SK-N-SH (cell line): Measurements from ENCODE around the gene UQCRHL. TPM values are rescaled to one million over a fixed set of nuclear protein-coding genes. Genes with fewer than 3 reads are reported as not detected.

Experiments used
- CTCF ChIA-PET: fragments of 300-600, 350-600 bp; formaldehyde crosslinking; extraction: SDS; loops from one replicate; lab custom pipeline; 2021; lab: Yijun Ruan, JAX
- POLR2A ChIA-PET: fragments of 350-600 bp; sonication (Branson Sonifier 250); formaldehyde crosslinking; extraction: SDS; loops from one replicate; lab custom pipeline; 2020; ENCODE audit warnings: antibody characterized with exemption, inconsistent platforms; lab: Yijun Ruan, JAX
- DNase-seq: peaks from one replicate; pipeline ENCODE4 v3.0.0; 2012
- H2AFZ ChIP-seq: fragments of 200-600 bp; sonication (generic); 2 replicates; pipeline ENCODE4 v1.8.1; 2016; ENCODE audit warnings: antibody characterized with exemption, mild to moderate bottlenecking, low read depth
- H3F3A ChIP-seq: fragments of 200-600 bp; sonication (generic); replicated peaks from 2 replicates; pipeline ENCODE3; 2016; ENCODE audit warnings: antibody characterized with exemption, mild to moderate bottlenecking; ENCODE audit not compliant: insufficient read depth
- H3K27ac ChIP-seq, 2 experiments: fragments of 200-500 bp in 1 of 2; fragments of 200-600 bp in 1 of 2; sonication (Bioruptor generic) in 1 of 2; sonication (generic), shearing (Covaris generic) in 1 of 2; 2 replicates each; pipeline versions ENCODE4 v1.5.1 to v1.6.1; 2014 to 2016; ENCODE audit warnings: low read depth in 2 of 2, inconsistent platforms in 1 of 2, low read length in 1 of 2, mild to moderate bottlenecking in 1 of 2, mixed read lengths in 1 of 2
- H3K27me3 ChIP-seq: fragments of 200-600 bp; sonication (generic), shearing (Covaris generic); 2 replicates; pipeline ENCODE4 v1.6.1; 2016; ENCODE audit warnings: mixed run types; ENCODE audit not compliant: insufficient read depth
- H3K36me3 ChIP-seq, 2 experiments: fragments of 200-500 bp in 1 of 2; fragments of 200-600 bp in 1 of 2; sonication (Bioruptor generic) in 1 of 2; sonication (generic) in 1 of 2; replicated peaks in 1 of 2; 2 replicates each; pipeline versions ENCODE3 to v1.5.1; 2014 to 2016; ENCODE audit warnings: low read length in 1 of 2, mild to moderate bottlenecking in 1 of 2; ENCODE audit not compliant: insufficient read depth in 2 of 2, control insufficient read depth in 1 of 2
- H3K4me1 ChIP-seq, 2 experiments: fragments of 200-500 bp in 1 of 2; fragments of 200-600 bp in 1 of 2; sonication (Bioruptor generic) in 1 of 2; sonication (generic), shearing (Covaris generic) in 1 of 2; 2 replicates each; pipeline versions ENCODE4 v1.5.1 to v1.6.1; 2014 to 2016; ENCODE audit warnings: low read depth in 1 of 2, low read length in 1 of 2, mixed run types in 1 of 2; ENCODE audit not compliant: insufficient read depth in 2 of 2, control insufficient read depth in 1 of 2
- H3K4me2 ChIP-seq: fragments of 200-600 bp; sonication (generic), shearing (Covaris generic); 2 replicates; pipeline ENCODE4 v1.6.1; 2017; ENCODE audit warnings: mixed run types
- H3K4me3 ChIP-seq, 2 experiments: fragments of 200-500 bp in 1 of 2; fragments of 200-600 bp in 1 of 2; sonication (Bioruptor generic) in 1 of 2; sonication (generic), shearing (Covaris generic) in 1 of 2; 2 replicates each; pipeline versions ENCODE4 v1.5.1 to v1.8.1; 2014 to 2016; ENCODE audit warnings: low read depth in 2 of 2, inconsistent platforms in 1 of 2, low read length in 1 of 2, mild to moderate bottlenecking in 1 of 2, mixed read lengths in 1 of 2, moderate library complexity in 1 of 2
- H3K79me2 ChIP-seq: fragments of 200-600 bp; sonication (generic); 2 replicates; pipeline ENCODE4 v1.8.1; 2017; ENCODE audit warnings: mild to moderate bottlenecking; ENCODE audit not compliant: insufficient read depth
- H3K9ac ChIP-seq: fragments of 200-600 bp; sonication (generic); 2 replicates; pipeline ENCODE4 v1.6.1; 2017; ENCODE audit warnings: mixed run types
- H3K9me2 ChIP-seq: fragments of 200-600 bp; sonication (generic); 2 replicates; pipeline ENCODE4 v1.6.1; 2017; ENCODE audit warnings: mixed run types
- H3K9me3 ChIP-seq: fragments of 200-600 bp; sonication (generic); 2 replicates; pipeline ENCODE4 v1.6.1; 2017; ENCODE audit warnings: mixed run types, mild to moderate bottlenecking, moderate library complexity
- H4K20me1 ChIP-seq: fragments of 200-600 bp; sonication (generic); 2 replicates; pipeline ENCODE4 v1.6.1; 2017; ENCODE audit warnings: mild to moderate bottlenecking, mixed run types; ENCODE audit not compliant: insufficient read depth
- ELF1 ChIP-seq: IDR thresholded peaks from 2 replicates; pipeline ENCODE4 v1.4.0; 2012
- EP300 ChIP-seq, 2 experiments: IDR thresholded peaks; 2 replicates each; pipeline versions ENCODE4 v1.4.0 to v1.6.1; 2012; ENCODE audit warnings: borderline replicate concordance in 1 of 2, low read depth in 1 of 2, low read length in 1 of 2
- EZH2phosphoT487 ChIP-seq: fragments of 200-600 bp; sonication (generic); IDR thresholded peaks from 2 replicates; pipeline ENCODE4 v1.6.1; 2017; ENCODE audit warnings: low read depth, mixed run types, mild to moderate bottlenecking, antibody characterized with exemption, moderate library complexity, borderline replicate concordance
- FOSL2 ChIP-seq: IDR thresholded peaks from 2 replicates; pipeline ENCODE4 v1.4.0; 2012; ENCODE audit warnings: low read depth, mild to moderate bottlenecking, moderate library complexity, borderline replicate concordance
- FOXJ3 ChIP-seq: sonication (generic); formaldehyde crosslinking; IDR thresholded peaks from 2 replicates; pipeline ENCODE4 v1.5.1; 2020; ENCODE audit warnings: mild to moderate bottlenecking, missing genetic modification reagents
- GABPA ChIP-seq: IDR thresholded peaks from 2 replicates; pipeline ENCODE4 v1.4.0; 2012; ENCODE audit warnings: low read depth, mild to moderate bottlenecking
- GATA2 ChIP-seq: sonication (generic); formaldehyde crosslinking; IDR thresholded peaks from 2 replicates; pipeline ENCODE4 v1.5.0; 2020; ENCODE audit warnings: mild to moderate bottlenecking, missing genetic modification reagents
- MAX ChIP-seq: IDR thresholded peaks from 2 replicates; pipeline ENCODE4 v1.4.0; 2012; ENCODE audit warnings: low read depth
- MXI1 ChIP-seq: IDR thresholded peaks from 2 replicates; pipeline ENCODE4 v1.6.1; 2012; ENCODE audit warnings: mild to moderate bottlenecking, low read depth, low read length, improper control_type of control experiment
- NFIC ChIP-seq: IDR thresholded peaks from 2 replicates; pipeline ENCODE4 v1.4.0; 2012; ENCODE audit warnings: borderline replicate concordance
- NRF1 ChIP-seq: IDR thresholded peaks from 2 replicates; pipeline ENCODE4 v1.6.1; 2012; ENCODE audit warnings: low read depth, mild to moderate bottlenecking, low read length
- POLR2AphosphoS5 ChIP-seq: IDR thresholded peaks from 2 replicates; pipeline ENCODE4 v1.6.1; 2012; ENCODE audit warnings: low read depth, low read length
- RAD21 ChIP-seq: IDR thresholded peaks from 2 replicates; pipeline ENCODE4 v1.6.1; 2012; ENCODE audit warnings: mild to moderate bottlenecking, low read length
- RCOR1 ChIP-seq: fragments of 150-350 bp; IDR thresholded peaks from 2 replicates; pipeline ENCODE4 v1.6.1; 2017; ENCODE audit warnings: antibody characterized with exemption, low read length
- RFX5 ChIP-seq: IDR thresholded peaks from 2 replicates; pipeline ENCODE4 v1.6.1; 2012; ENCODE audit warnings: mild to moderate bottlenecking, improper control_type of control experiment, low read length
- RXRA ChIP-seq: IDR thresholded peaks from 2 replicates; pipeline ENCODE4 v1.4.0; 2012; ENCODE audit warnings: low read depth, mild to moderate bottlenecking, borderline replicate concordance
- SIN3A ChIP-seq: IDR thresholded peaks from 2 replicates; pipeline ENCODE4 v1.6.1; 2012; ENCODE audit warnings: low read depth, mild to moderate bottlenecking, low read length, moderate library complexity, borderline replicate concordance
- TAF1 ChIP-seq: IDR thresholded peaks from 2 replicates; pipeline ENCODE4 v1.6.1; 2012; ENCODE audit warnings: low read depth, mild to moderate bottlenecking, low read length, moderate library complexity, borderline replicate concordance
- TCF12 ChIP-seq: IDR thresholded peaks from 2 replicates; pipeline ENCODE4 v1.4.0; 2012
- WGBS: methylation state at CpG from one replicate; pipeline ENCODE4 v1.1.6; 2017; ENCODE audit warnings: low lambda C conversion rate; 5-methylcytosine and 5-hydroxymethylcytosine counted together
- polyA plus RNA-seq, 3 experiments: library from polyadenylated mRNA; depleted of rRNA; stranded (reverse); fragments of >200 nt; gene quantifications; 2 replicates each; pipeline ENCODE4 v1.2.3, GENCODE V29; 2012
- TF ChIP-seq, protein P1 (sequence below): IDR thresholded peaks from 2 replicates; pipeline ENCODE4 v1.4.0; 2012; ENCODE audit warnings: low read depth, borderline replicate concordance
- TF ChIP-seq, protein P2 (sequence below): IDR thresholded peaks from 2 replicates; pipeline ENCODE4; 2012

UQCRHL gene
- polyA plus RNA-seq, 1 of the 3 experiments (the other 2 are of a cell fraction) = 2.8 TPM

DNA sequence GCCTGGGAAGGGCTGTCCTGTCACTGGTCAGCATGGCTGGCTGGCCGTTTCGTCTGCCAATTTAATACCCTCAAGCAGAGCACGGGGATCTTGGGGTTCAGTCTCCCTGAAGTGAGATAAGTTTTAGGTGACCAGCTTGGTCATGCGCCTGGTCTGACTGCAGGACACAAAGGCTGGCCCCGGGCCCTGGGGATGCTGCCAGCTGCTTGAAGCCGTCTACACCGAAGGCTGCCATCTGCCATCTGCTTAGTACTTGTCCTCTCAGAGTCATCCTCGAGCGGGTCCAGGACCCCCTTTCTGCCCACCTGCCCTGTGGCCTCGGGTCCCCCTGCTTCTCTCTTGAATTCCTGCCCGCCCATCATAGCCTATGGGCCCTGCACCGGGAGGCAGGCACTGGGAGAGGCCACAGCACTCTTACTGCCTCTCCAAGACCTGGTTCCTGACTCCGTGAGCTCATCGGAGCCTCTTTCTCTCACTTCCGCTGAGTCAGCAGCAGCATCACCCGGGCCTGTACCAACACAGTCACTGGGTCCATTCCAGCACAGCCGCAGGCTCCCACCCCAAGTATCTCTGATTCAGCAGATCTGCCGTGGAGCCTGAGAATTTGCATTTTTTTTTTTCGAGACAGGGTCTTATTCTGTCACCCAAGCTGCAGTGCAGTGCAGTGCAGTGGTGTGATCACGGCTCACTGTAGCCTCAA, 41.8 kb downstream of the UQCRHL start (continued):
- TF ChIP-seq, protein P1, sequence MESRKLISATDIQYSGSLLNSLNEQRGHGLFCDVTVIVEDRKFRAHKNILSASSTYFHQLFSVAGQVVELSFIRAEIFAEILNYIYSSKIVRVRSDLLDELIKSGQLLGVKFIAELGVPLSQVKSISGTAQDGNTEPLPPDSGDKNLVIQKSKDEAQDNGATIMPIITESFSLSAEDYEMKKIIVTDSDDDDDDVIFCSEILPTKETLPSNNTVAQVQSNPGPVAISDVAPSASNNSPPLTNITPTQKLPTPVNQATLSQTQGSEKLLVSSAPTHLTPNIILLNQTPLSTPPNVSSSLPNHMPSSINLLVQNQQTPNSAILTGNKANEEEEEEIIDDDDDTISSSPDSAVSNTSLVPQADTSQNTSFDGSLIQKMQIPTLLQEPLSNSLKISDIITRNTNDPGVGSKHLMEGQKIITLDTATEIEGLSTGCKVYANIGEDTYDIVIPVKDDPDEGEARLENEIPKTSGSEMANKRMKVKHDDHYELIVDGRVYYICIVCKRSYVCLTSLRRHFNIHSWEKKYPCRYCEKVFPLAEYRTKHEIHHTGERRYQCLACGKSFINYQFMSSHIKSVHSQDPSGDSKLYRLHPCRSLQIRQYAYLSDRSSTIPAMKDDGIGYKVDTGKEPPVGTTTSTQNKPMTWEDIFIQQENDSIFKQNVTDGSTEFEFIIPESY = no peak

DNA sequence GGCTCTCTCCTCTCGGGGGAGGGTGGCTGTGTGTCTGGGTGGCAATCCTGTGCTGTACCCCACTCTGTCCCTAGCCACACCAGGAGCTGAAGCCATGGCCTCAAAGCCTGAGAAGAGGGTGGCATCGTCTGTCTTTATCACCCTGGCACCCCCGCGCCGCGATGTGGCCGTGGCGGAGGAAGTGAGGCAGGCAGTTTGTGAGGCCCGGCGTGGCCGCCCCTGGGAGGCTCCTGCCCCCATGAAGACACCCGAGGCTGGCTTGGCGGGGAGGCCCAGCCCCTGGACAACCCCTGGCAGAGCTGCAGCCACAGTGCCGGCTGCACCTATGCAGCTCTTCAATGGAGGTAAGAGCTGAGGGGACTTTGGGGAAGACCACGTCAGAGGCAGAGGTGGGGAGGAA, 42.6 kb downstream of the UQCRHL start:
- no peaks in the 10 kb centered on the region for H3K9me3 ChIP-seq
- H3K4me1 ChIP-seq = peaks cover 15 to 18% of the 10 kb centered on the region in 2 experiments; a peak in 3 of 4 replicates
- H3K4me3 ChIP-seq = no peak overlapping the region
- peaks cover 69% of the 10 kb centered on the region for H3K79me2 ChIP-seq
- 100% methylated on average over 1 of the region's 15 CpGs for WGBS
- TF ChIP-seq ELF1 (no peak), RCOR1 (no peak), SIN3A (no peak), EZH2phosphoT487 (no peak), FOSL2 (no peak), TAF1 (no peak), TCF12 (no peak), NFIC (no peak), NRF1 (no peak), FOXJ3 (CRISPR knock-in tag) (no peak), EP300 (IDR thresholded peaks at IDR 0.05; ENCODE audit: borderline replicate concordance in 1 of 2, low read depth in 1 of 2, low read length in 1 of 2) (no peak), MXI1 (no peak)
- no peaks in the 10 kb centered on the region for H3K9me2 ChIP-seq
- peaks cover 34% of the 10 kb centered on the region for H4K20me1 ChIP-seq
- no peak overlapping the region for H2AFZ ChIP-seq
- peak overlapping the region in 1 of 2 experiments; percentile 46; a peak in 2 of 4 replicates for H3K27ac ChIP-seq
- CTCF ChIA-PET = interaction anchor here (2.3 kb wide), 1 partner anchor 230 kb away, joined by 8 read pairs; no protein-coding TSS in a partner anchor
- H3K27me3 ChIP-seq = no peaks in the 10 kb centered on the region
- peaks cover 22% of the 10 kb centered on the region in 2 experiments for H3K36me3 ChIP-seq
- no peak for DNase-seq
- H3K4me2 ChIP-seq = no peak overlapping the region
- POLR2A ChIA-PET = no interaction called here
- H3K9ac ChIP-seq = no peak overlapping the region
- peaks cover 23% of the 10 kb centered on the region for H3F3A ChIP-seq

DNA sequence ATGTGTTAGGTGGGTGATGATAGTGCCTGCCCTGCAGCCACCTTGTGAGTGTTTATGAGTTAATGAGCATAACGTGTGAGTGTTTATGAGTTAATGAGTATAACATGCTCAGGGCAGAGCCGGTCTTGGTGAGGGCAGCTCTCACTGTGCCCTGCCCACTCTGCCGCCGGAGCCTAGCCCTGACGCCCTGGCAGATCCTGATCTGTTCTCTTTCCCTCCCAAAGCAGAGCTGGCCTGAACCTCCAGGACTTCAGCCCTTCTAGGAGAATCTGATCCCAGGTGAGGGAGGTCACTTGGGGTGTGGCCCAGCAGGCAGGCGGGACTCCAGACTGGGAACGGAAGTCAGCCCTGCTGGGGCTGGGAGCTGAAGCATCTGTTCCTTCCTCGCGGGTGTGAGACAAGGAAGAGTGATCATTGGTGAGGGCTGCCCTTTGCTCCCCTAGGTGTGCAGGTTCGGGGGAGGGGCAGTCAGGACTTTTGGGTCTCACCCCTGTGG, 43.1 kb downstream of the UQCRHL start:
- H3K4me1 ChIP-seq = peaks cover 18 to 22% of the 10 kb centered on the region in 2 experiments; a peak in 3 of 4 replicates
- no peaks in the 10 kb centered on the region for H3K9me3 ChIP-seq
- H3F3A ChIP-seq = peaks cover 23% of the 10 kb centered on the region
- H3K79me2 ChIP-seq = peaks cover 75% of the 10 kb centered on the region
- H2AFZ ChIP-seq = no peak overlapping the region
- WGBS = 88% methylated on average over 7 of the region's 10 CpGs
- no peak overlapping the region for H3K27ac ChIP-seq
- peaks cover 19 to 20% of the 10 kb centered on the region in 2 experiments for H3K36me3 ChIP-seq
- POLR2A ChIA-PET = no interaction called here
- TF ChIP-seq GATA2 = no peak
- TF ChIP-seq RCOR1 = no peak
- no peak for TF ChIP-seq TCF12
- TF ChIP-seq ELF1 = no peak
- TF ChIP-seq RAD21 = no peak
- TF ChIP-seq, protein P2, sequence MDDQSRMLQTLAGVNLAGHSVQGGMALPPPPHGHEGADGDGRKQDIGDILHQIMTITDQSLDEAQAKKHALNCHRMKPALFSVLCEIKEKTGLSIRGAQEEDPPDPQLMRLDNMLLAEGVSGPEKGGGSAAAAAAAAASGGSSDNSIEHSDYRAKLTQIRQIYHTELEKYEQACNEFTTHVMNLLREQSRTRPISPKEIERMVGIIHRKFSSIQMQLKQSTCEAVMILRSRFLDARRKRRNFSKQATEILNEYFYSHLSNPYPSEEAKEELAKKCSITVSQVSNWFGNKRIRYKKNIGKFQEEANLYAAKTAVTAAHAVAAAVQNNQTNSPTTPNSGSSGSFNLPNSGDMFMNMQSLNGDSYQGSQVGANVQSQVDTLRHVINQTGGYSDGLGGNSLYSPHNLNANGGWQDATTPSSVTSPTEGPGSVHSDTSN = no peak
- no peak for TF ChIP-seq RFX5
- no peak for TF ChIP-seq RXRA
- no peak for TF ChIP-seq POLR2AphosphoS5
- TF ChIP-seq MAX = no peak
- TF ChIP-seq GABPA = no peak
- CTCF ChIA-PET = interaction anchor here (1.7 kb wide), 1 partner anchor 23 kb away, joined by 4 read pairs; no protein-coding TSS in a partner anchor
- no peaks in the 10 kb centered on the region for H3K27me3 ChIP-seq
- H3K4me2 ChIP-seq = no peak overlapping the region
- H4K20me1 ChIP-seq = peaks cover 34% of the 10 kb centered on the region
- no peaks in the 10 kb centered on the region for H3K9me2 ChIP-seq
- no peak overlapping the region for H3K4me3 ChIP-seq
- H3K9ac ChIP-seq = no peak overlapping the region
- DNase-seq = no peak
